Parathyroid adenoma (tissue), 2 donors: Measurements from ENCODE around the gene TMEM89.

Source experiments
- H2AFZ ChIP-seq: fragments of 300-600 bp; sonication (generic); one replicate; pipeline ENCODE4 v1.7.0; 2017; ENCODE audit warnings: antibody characterized with exemption, mild to moderate bottlenecking
- H3K27ac ChIP-seq: fragments of 300-600 bp; sonication (generic); one replicate; pipeline ENCODE4 v1.7.0; 2017
- H3K27me3 ChIP-seq: fragments of 300-600 bp; sonication (generic); one replicate; pipeline ENCODE4 v1.7.0; 2017; ENCODE audit warnings: low read length; ENCODE audit not compliant: control insufficient read depth, insufficient read depth
- H3K36me3 ChIP-seq: fragments of 300-600 bp; sonication (generic); one replicate; pipeline ENCODE4 v1.7.0; 2017; ENCODE audit warnings: low read length; ENCODE audit not compliant: control insufficient read depth, insufficient read depth
- H3K4me1 ChIP-seq: fragments of 300-600 bp; sonication (generic); one replicate; pipeline ENCODE4 v1.7.0; 2017; ENCODE audit warnings: control low read depth
- H3K4me2 ChIP-seq: fragments of 300-600 bp; sonication (generic); one replicate; pipeline ENCODE4 v1.7.0; 2017; ENCODE audit warnings: low read length
- H3K4me3 ChIP-seq: fragments of 300-600 bp; sonication (generic); one replicate; pipeline ENCODE4 v1.7.0; 2017; ENCODE audit warnings: low read depth, low read length
- H3K79me2 ChIP-seq: fragments of 300-600 bp; sonication (generic); one replicate; pipeline ENCODE4 v1.7.0; 2017; ENCODE audit warnings: control low read depth
- H3K9ac ChIP-seq: fragments of 300-600 bp; sonication (generic); one replicate; pipeline ENCODE4 v1.7.0; 2017; ENCODE audit warnings: mild to moderate bottlenecking
- H3K9me3 ChIP-seq: fragments of 300-600 bp; sonication (generic); one replicate; pipeline ENCODE4 v1.7.0; 2017; ENCODE audit warnings: low read length; ENCODE audit not compliant: control insufficient read depth
- CTCF ChIP-seq: fragments of 300-600 bp; sonication (generic); IDR thresholded peaks from one replicate; pipeline ENCODE4 v1.7.0; 2017; ENCODE audit warnings: antibody characterized with exemption, mild to moderate bottlenecking
- donor health status: primary hyperparathyroidism.

The TMEM89 gene

GRCh38 chr3:48634661-48635221 is 13.2 kb upstream of the TMEM89 start:
- H3K79me2 ChIP-seq: peaks cover 2% of the 10 kb centered on the region
- no peaks in the 10 kb centered on the region for H3K27me3 ChIP-seq
- H3K4me3 ChIP-seq: peak overlapping the region; percentile 91
- no peak overlapping the region for H3K9ac ChIP-seq
- peak overlapping the region; percentile 94 for H3K4me2 ChIP-seq
- no peak overlapping the region for H3K27ac ChIP-seq
- peaks cover 14% of the 10 kb centered on the region for H3K4me1 ChIP-seq
- no peaks in the 10 kb centered on the region for H3K9me3 ChIP-seq
- peak overlapping the region; percentile 94 for H2AFZ ChIP-seq
- H3K36me3 ChIP-seq: no peaks in the 10 kb centered on the region
- TF ChIP-seq CTCF: no peak

- H3K9ac ChIP-seq: no peak overlapping the region
- no peak for TF ChIP-seq CTCF
- H3K27me3 ChIP-seq: no peaks in the 10 kb centered on the region
- peaks cover 14% of the 10 kb centered on the region for H3K4me1 ChIP-seq
- peak overlapping the region; percentile 91 for H3K4me3 ChIP-seq
- no peak overlapping the region for H3K4me2 ChIP-seq
- no peaks in the 10 kb centered on the region for H3K9me3 ChIP-seq
- peaks cover 2% of the 10 kb centered on the region for H3K79me2 ChIP-seq
- H3K36me3 ChIP-seq: no peaks in the 10 kb centered on the region
- no peak overlapping the region for H2AFZ ChIP-seq
- no peak overlapping the region for H3K27ac ChIP-seq
These were observed 12.2 kb upstream of the TMEM89 start for GRCh38 chr3:48633743-48634142.

- H3K79me2 ChIP-seq: peaks cover 1% of the 10 kb centered on the region
These were observed 11.7 kb upstream of the TMEM89 start for GRCh38 chr3:48633256-48633655.

GRCh38 chr3:48631516-48632448 is 10.2 kb upstream of the TMEM89 start:
- Histone ChIP-seq H3K4me1 (peaks cover 14% of the 10 kb centered on the region), H3K27ac (no peak overlapping the region), H2AFZ (no peak overlapping the region), H3K9me3 (no peaks in the 10 kb centered on the region), H3K4me2 (no peak overlapping the region), H3K27me3 (no peaks in the 10 kb centered on the region), H3K79me2 (no peaks in the 10 kb centered on the region), H3K9ac (no peak overlapping the region), H3K4me3 (no peak overlapping the region), H3K36me3 (no peaks in the 10 kb centered on the region)
- TF ChIP-seq CTCF: no peak

More at GRCh38 chr3:48633256-48633655, 11.7 kb upstream of the TMEM89 start:
- H3K36me3 ChIP-seq: no peaks in the 10 kb centered on the region
- H2AFZ ChIP-seq: no peak overlapping the region
- H3K9ac ChIP-seq: no peak overlapping the region
- H3K4me2 ChIP-seq: no peak overlapping the region
- H3K27ac ChIP-seq: no peak overlapping the region
- H3K27me3 ChIP-seq: no peaks in the 10 kb centered on the region
- no peaks in the 10 kb centered on the region for H3K9me3 ChIP-seq
- TF ChIP-seq CTCF: no peak
- H3K4me1 ChIP-seq: peaks cover 14% of the 10 kb centered on the region
- no peak overlapping the region for H3K4me3 ChIP-seq
